HEK293 (cell line): Measurements from ENCODE around the gene TEAD1.

Experiments
- KLF1 ChIP-seq: fragments of 450-650 bp; formaldehyde crosslinking; IDR thresholded peaks from 2 replicates; pipeline ENCODE4 v1.5.1; 2016; ENCODE audit warnings: missing biosample characterization, missing genetic modification characterization
- KLF9 ChIP-seq: fragments of 450-650 bp; formaldehyde crosslinking; IDR thresholded peaks from 2 replicates; pipeline ENCODE4 v1.5.1; 2016; ENCODE audit warnings: missing biosample characterization, missing genetic modification characterization, low read depth
- MZF1 ChIP-seq: fragments of 450-650 bp; formaldehyde crosslinking; IDR thresholded peaks from 2 replicates; pipeline ENCODE4 v1.5.1; 2017; ENCODE audit warnings: missing biosample characterization, missing genetic modification characterization, borderline replicate concordance
- WT1 ChIP-seq: fragments of 450-650 bp; formaldehyde crosslinking; IDR thresholded peaks from 2 replicates; pipeline ENCODE4 v1.5.1; 2016; ENCODE audit warnings: missing biosample characterization, missing genetic modification characterization
- ZBTB1 ChIP-seq: fragments of 450-650 bp; formaldehyde crosslinking; IDR thresholded peaks from 2 replicates; pipeline ENCODE4 v1.5.1; 2016; ENCODE audit warnings: missing biosample characterization, missing genetic modification characterization
- ZNF112 ChIP-seq: fragments of 450-650 bp; formaldehyde crosslinking; IDR thresholded peaks from 2 replicates; pipeline ENCODE4 v1.5.0; 2017; ENCODE audit warnings: missing biosample characterization, missing genetic modification characterization
- ZNF2 ChIP-seq: fragments of 450-650 bp; formaldehyde crosslinking; IDR thresholded peaks from 2 replicates; pipeline ENCODE4 v1.5.1; 2016; ENCODE audit warnings: missing biosample characterization, missing genetic modification characterization
- ZNF366 ChIP-seq: fragments of 450-650 bp; formaldehyde crosslinking; conservative IDR thresholded peaks from 2 replicates; pipeline ENCODE4 v1.5.1; 2016; ENCODE audit warnings: missing biosample characterization, missing genetic modification characterization
- ZNF529 ChIP-seq: fragments of 450-650 bp; formaldehyde crosslinking; IDR thresholded peaks from 2 replicates; pipeline ENCODE4 v1.5.1; 2017; ENCODE audit warnings: missing genetic modification characterization, missing biosample characterization; ENCODE audit not compliant: insufficient replicate concordance
- ZNF544 ChIP-seq: fragments of 450-650 bp; formaldehyde crosslinking; IDR thresholded peaks from 2 replicates; pipeline ENCODE4 v1.5.0; 2017; ENCODE audit warnings: missing biosample characterization, missing genetic modification characterization
- ZNF549 ChIP-seq: fragments of 450-650 bp; IDR thresholded peaks from 2 replicates; pipeline ENCODE4 v1.5.1; 2018; ENCODE audit warnings: missing biosample characterization, missing genetic modification characterization, mild to moderate bottlenecking, inconsistent platforms, moderate library complexity
- ZNF561 ChIP-seq: fragments of 450-650 bp; IDR thresholded peaks from 2 replicates; pipeline ENCODE4 v1.5.1; 2018; ENCODE audit warnings: missing biosample characterization, missing genetic modification characterization, borderline replicate concordance
- ZNF596 ChIP-seq: fragments of 450-650 bp; IDR thresholded peaks from 2 replicates; pipeline ENCODE4 v1.5.0; 2018; ENCODE audit warnings: missing biosample characterization, mild to moderate bottlenecking, missing genetic modification characterization, moderate library complexity
- ZNF626 ChIP-seq: fragments of 450-650 bp; sonication (Bioruptor Pico); formaldehyde crosslinking; IDR thresholded peaks from 2 replicates; pipeline ENCODE4 v1.5.1; 2018; ENCODE audit warnings: missing biosample characterization, missing genetic modification characterization, inconsistent platforms
- ZNF654 ChIP-seq: fragments of 450-650 bp; formaldehyde crosslinking; IDR thresholded peaks from 2 replicates; pipeline ENCODE4 v1.5.1; 2016; ENCODE audit warnings: low read depth, missing biosample characterization, missing genetic modification characterization
- ZNF701 ChIP-seq: fragments of 450-650 bp; formaldehyde crosslinking; IDR thresholded peaks from 2 replicates; pipeline ENCODE4 v1.5.1; 2016; ENCODE audit warnings: missing biosample characterization, missing genetic modification characterization
- ZNF747 ChIP-seq: fragments of 450-650 bp; formaldehyde crosslinking; IDR thresholded peaks from 2 replicates; pipeline ENCODE4 v1.5.1; 2016; ENCODE audit warnings: missing biosample characterization, missing genetic modification characterization
- ZNF76 ChIP-seq: fragments of 450-650 bp; formaldehyde crosslinking; IDR thresholded peaks from 2 replicates; pipeline ENCODE4; 2016; ENCODE audit warnings: low read depth, missing biosample characterization, missing genetic modification characterization, borderline replicate concordance
- ZNF792 ChIP-seq: fragments of 450-650 bp; formaldehyde crosslinking; IDR thresholded peaks from 2 replicates; pipeline ENCODE4 v1.5.1; 2016; ENCODE audit warnings: missing biosample characterization, missing genetic modification characterization
- ZSCAN30 ChIP-seq: fragments of 450-650 bp; IDR thresholded peaks from 2 replicates; pipeline ENCODE4 v1.5.1; 2018; ENCODE audit warnings: missing biosample characterization, mild to moderate bottlenecking, missing genetic modification characterization, moderate library complexity
- TF ChIP-seq, protein P1 (sequence below): fragments of 450-650 bp; formaldehyde crosslinking; IDR thresholded peaks from 2 replicates; pipeline ENCODE4 v1.5.1; 2017; ENCODE audit warnings: missing biosample characterization, missing genetic modification characterization
- TF ChIP-seq, protein P2 (sequence below): fragments of 450-650 bp; formaldehyde crosslinking; IDR thresholded peaks from 2 replicates; pipeline ENCODE4 v1.5.1; 2016; ENCODE audit warnings: missing biosample characterization, missing genetic modification characterization
- TF ChIP-seq, protein P3 (sequence below): IDR thresholded peaks from 2 replicates; pipeline ENCODE4 v1.6.1; 2011; ENCODE audit warnings: mild to moderate bottlenecking, low read depth, low read length, borderline replicate concordance
- TF ChIP-seq, protein P4 (sequence below): fragments of 450-650 bp; formaldehyde crosslinking; IDR thresholded peaks from 2 replicates; pipeline ENCODE4 v1.5.1; 2016; ENCODE audit warnings: missing biosample characterization, missing genetic modification characterization, borderline replicate concordance
- TF ChIP-seq, protein P5 (sequence below): fragments of 450-650 bp; formaldehyde crosslinking; IDR thresholded peaks from 2 replicates; pipeline ENCODE4 v1.5.1; 2016; ENCODE audit warnings: missing biosample characterization, missing genetic modification characterization
- TF ChIP-seq, protein P6 (sequence below): fragments of 450-650 bp; formaldehyde crosslinking; IDR thresholded peaks from 2 replicates; pipeline ENCODE4 v1.5.1; 2016; ENCODE audit warnings: missing biosample characterization, missing genetic modification characterization, low read depth

TEAD1 gene

DNA sequence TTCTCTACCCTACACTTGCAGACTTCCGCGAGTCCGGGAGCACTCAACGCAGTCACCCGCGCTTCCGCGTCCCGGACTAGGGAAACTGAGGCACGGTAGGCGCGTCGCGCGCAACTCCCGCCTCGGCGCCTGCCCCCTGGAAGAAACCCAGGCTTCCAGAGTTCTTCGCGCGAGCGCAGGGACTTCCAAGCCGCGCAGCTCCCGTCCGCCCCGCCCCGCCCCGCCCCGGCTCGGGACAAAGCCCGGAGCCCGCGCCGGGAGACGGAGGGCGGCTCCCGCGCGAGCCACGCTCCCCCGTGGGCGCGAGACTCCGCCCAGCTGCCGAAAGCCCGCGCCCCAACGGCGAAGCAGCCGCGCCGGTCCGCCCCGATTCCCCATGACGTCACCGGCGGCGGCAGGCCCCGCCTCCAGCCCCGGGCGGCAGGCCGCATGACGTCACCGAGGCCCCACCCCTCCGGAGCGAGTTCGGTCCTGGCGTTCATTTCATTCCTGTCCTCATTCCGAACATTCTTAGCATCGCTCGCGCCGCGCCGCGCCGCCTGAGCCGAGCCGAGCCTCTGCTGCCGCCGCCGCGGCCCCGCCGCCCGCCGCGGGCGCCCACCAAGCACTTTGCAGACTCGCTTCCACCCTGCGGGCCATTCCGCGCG, at the start of gene TEAD1 (continued):
- TF ChIP-seq, protein P1, sequence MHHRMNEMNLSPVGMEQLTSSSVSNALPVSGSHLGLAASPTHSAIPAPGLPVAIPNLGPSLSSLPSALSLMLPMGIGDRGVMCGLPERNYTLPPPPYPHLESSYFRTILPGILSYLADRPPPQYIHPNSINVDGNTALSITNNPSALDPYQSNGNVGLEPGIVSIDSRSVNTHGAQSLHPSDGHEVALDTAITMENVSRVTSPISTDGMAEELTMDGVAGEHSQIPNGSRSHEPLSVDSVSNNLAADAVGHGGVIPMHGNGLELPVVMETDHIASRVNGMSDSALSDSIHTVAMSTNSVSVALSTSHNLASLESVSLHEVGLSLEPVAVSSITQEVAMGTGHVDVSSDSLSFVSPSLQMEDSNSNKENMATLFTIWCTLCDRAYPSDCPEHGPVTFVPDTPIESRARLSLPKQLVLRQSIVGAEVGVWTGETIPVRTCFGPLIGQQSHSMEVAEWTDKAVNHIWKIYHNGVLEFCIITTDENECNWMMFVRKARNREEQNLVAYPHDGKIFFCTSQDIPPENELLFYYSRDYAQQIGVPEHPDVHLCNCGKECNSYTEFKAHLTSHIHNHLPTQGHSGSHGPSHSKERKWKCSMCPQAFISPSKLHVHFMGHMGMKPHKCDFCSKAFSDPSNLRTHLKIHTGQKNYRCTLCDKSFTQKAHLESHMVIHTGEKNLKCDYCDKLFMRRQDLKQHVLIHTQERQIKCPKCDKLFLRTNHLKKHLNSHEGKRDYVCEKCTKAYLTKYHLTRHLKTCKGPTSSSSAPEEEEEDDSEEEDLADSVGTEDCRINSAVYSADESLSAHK (tag by site-specific recombination) = no peak
- TF ChIP-seq ZSCAN30 (tag by site-specific recombination) = peak; percentile 79
- TF ChIP-seq ZNF529 (tag by site-specific recombination) = no peak
- TF ChIP-seq, protein P2, sequence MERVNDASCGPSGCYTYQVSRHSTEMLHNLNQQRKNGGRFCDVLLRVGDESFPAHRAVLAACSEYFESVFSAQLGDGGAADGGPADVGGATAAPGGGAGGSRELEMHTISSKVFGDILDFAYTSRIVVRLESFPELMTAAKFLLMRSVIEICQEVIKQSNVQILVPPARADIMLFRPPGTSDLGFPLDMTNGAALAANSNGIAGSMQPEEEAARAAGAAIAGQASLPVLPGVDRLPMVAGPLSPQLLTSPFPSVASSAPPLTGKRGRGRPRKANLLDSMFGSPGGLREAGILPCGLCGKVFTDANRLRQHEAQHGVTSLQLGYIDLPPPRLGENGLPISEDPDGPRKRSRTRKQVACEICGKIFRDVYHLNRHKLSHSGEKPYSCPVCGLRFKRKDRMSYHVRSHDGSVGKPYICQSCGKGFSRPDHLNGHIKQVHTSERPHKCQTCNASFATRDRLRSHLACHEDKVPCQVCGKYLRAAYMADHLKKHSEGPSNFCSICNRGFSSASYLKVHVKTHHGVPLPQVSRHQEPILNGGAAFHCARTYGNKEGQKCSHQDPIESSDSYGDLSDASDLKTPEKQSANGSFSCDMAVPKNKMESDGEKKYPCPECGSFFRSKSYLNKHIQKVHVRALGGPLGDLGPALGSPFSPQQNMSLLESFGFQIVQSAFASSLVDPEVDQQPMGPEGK (tag by site-specific recombination) = peak; percentile 11; the same call in 1 of the 2 replicates
- TF ChIP-seq ZNF549 (tag by site-specific recombination) = no peak
- TF ChIP-seq, protein P3, sequence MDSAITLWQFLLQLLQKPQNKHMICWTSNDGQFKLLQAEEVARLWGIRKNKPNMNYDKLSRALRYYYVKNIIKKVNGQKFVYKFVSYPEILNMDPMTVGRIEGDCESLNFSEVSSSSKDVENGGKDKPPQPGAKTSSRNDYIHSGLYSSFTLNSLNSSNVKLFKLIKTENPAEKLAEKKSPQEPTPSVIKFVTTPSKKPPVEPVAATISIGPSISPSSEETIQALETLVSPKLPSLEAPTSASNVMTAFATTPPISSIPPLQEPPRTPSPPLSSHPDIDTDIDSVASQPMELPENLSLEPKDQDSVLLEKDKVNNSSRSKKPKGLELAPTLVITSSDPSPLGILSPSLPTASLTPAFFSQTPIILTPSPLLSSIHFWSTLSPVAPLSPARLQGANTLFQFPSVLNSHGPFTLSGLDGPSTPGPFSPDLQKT = no peak
- TF ChIP-seq ZBTB1 = no peak
- no peak for TF ChIP-seq ZNF2 (tag by site-specific recombination)
- TF ChIP-seq, protein P4, sequence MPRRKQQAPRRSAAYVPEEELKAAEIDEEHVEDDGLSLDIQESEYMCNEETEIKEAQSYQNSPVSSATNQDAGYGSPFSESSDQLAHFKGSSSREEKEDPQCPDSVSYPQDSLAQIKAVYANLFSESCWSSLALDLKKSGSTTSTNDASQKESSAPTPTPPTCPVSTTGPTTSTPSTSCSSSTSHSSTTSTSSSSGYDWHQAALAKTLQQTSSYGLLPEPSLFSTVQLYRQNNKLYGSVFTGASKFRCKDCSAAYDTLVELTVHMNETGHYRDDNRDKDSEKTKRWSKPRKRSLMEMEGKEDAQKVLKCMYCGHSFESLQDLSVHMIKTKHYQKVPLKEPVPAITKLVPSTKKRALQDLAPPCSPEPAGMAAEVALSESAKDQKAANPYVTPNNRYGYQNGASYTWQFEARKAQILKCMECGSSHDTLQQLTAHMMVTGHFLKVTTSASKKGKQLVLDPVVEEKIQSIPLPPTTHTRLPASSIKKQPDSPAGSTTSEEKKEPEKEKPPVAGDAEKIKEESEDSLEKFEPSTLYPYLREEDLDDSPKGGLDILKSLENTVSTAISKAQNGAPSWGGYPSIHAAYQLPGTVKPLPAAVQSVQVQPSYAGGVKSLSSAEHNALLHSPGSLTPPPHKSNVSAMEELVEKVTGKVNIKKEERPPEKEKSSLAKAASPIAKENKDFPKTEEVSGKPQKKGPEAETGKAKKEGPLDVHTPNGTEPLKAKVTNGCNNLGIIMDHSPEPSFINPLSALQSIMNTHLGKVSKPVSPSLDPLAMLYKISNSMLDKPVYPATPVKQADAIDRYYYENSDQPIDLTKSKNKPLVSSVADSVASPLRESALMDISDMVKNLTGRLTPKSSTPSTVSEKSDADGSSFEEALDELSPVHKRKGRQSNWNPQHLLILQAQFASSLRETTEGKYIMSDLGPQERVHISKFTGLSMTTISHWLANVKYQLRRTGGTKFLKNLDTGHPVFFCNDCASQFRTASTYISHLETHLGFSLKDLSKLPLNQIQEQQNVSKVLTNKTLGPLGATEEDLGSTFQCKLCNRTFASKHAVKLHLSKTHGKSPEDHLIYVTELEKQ (tag by site-specific recombination) = no peak
- TF ChIP-seq ZNF747 = no peak
- TF ChIP-seq ZNF626 = no peak
- TF ChIP-seq, protein P5, sequence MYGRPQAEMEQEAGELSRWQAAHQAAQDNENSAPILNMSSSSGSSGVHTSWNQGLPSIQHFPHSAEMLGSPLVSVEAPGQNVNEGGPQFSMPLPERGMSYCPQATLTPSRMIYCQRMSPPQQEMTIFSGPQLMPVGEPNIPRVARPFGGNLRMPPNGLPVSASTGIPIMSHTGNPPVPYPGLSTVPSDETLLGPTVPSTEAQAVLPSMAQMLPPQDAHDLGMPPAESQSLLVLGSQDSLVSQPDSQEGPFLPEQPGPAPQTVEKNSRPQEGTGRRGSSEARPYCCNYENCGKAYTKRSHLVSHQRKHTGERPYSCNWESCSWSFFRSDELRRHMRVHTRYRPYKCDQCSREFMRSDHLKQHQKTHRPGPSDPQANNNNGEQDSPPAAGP (tag by site-specific recombination) = 0 out of 2 replicates have a peak, but pooled peaks have one; percentile 55
- TF ChIP-seq ZNF596 (tag by site-specific recombination) = 0 out of 2 replicates have a peak, but pooled peaks have one; percentile 12
- TF ChIP-seq KLF9 = peak; percentile 83
- no peak; the same call in 1 of the 2 replicates for TF ChIP-seq ZNF76 (tag by site-specific recombination)
- TF ChIP-seq WT1 (tag by site-specific recombination) = no peak
- TF ChIP-seq, protein P6, sequence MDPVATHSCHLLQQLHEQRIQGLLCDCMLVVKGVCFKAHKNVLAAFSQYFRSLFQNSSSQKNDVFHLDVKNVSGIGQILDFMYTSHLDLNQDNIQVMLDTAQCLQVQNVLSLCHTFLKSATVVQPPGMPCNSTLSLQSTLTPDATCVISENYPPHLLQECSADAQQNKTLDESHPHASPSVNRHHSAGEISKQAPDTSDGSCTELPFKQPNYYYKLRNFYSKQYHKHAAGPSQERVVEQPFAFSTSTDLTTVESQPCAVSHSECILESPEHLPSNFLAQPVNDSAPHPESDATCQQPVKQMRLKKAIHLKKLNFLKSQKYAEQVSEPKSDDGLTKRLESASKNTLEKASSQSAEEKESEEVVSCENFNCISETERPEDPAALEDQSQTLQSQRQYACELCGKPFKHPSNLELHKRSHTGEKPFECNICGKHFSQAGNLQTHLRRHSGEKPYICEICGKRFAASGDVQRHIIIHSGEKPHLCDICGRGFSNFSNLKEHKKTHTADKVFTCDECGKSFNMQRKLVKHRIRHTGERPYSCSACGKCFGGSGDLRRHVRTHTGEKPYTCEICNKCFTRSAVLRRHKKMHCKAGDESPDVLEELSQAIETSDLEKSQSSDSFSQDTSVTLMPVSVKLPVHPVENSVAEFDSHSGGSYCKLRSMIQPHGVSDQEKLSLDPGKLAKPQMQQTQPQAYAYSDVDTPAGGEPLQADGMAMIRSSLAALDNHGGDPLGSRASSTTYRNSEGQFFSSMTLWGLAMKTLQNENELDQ (tag by site-specific recombination) = no peak
- no peak for TF ChIP-seq ZNF544 (tag by site-specific recombination)
- TF ChIP-seq ZNF792 (tag by site-specific recombination) = no peak
- no peak for TF ChIP-seq ZNF366 (tag by site-specific recombination)
- TF ChIP-seq ZNF654 (tag by site-specific recombination) = no peak
- TF ChIP-seq MZF1 (tag by site-specific recombination) = no peak
- no peak for TF ChIP-seq ZNF112 (tag by site-specific recombination)
- no peak for TF ChIP-seq ZNF701 (tag by site-specific recombination)
- peak; percentile 71; the same call in 1 of the 2 replicates for TF ChIP-seq ZNF561 (tag by site-specific recombination)
- peak; percentile 77 for TF ChIP-seq KLF1
